ACC112 (cell line): ENCODE measurements around the gene LRP11.

Experiments
- H2AFZ ChIP-seq: fragments of 200-600 bp; sonication (generic); one replicate; pipeline ENCODE4 v1.6.0; 2017; ENCODE audit warnings: antibody characterized with exemption, low read length; ENCODE audit not compliant: unreplicated experiment
- H3K27ac ChIP-seq: fragments of 200-600 bp; sonication (generic); 2 replicates; pipeline ENCODE4 v1.5.1; 2014; ENCODE audit warnings: low read depth, mild to moderate bottlenecking, antibody characterized with exemption, low read length, moderate library complexity
- H3K27me3 ChIP-seq: fragments of 200-600 bp; sonication (generic); 2 replicates; pipeline ENCODE4 v1.6.1; 2014; ENCODE audit warnings: mild to moderate bottlenecking, antibody characterized with exemption, low read length, moderate library complexity, mixed read lengths; ENCODE audit not compliant: insufficient read depth
- H3K36me3 ChIP-seq: fragments of 200-600 bp; sonication (generic); 2 replicates; pipeline ENCODE4 v1.6.1; 2016; ENCODE audit warnings: mild to moderate bottlenecking, antibody characterized with exemption, low read length, moderate library complexity, mixed read lengths; ENCODE audit not compliant: insufficient read depth
- H3K4me1 ChIP-seq: fragments of 200-600 bp; sonication (generic); one replicate; pipeline ENCODE4 v1.6.1; 2016; ENCODE audit warnings: low read length, mixed read lengths; ENCODE audit not compliant: insufficient read depth, unreplicated experiment, control insufficient read depth
- H3K4me3 ChIP-seq: fragments of 200-600 bp; sonication (generic); 2 replicates; pipeline ENCODE4 v1.5.1; 2014; ENCODE audit warnings: mild to moderate bottlenecking, low read depth, low read length
- H3K79me2 ChIP-seq: fragments of 200-600 bp; sonication (generic); one replicate; pipeline ENCODE4 v1.6.0; 2016; ENCODE audit warnings: low read length; ENCODE audit not compliant: control insufficient read depth, unreplicated experiment, insufficient read depth

The LRP11 gene

GRCh38 chr6:149782337-149782736 lies 81.8 kb downstream of the LRP11 start:
- H3K36me3 ChIP-seq: peaks cover 5% of the 10 kb centered on the region; the same call in 1 of the 2 replicates
- H2AFZ ChIP-seq: no peak overlapping the region
- no peaks in the 10 kb centered on the region for H3K4me1 ChIP-seq

GRCh38 chr6:149781715-149782114 lies 82.4 kb downstream of the LRP11 start:
- Histone ChIP-seq H3K79me2 (peaks cover 8% of the 10 kb centered on the region), H3K4me1 (no peaks in the 10 kb centered on the region), H2AFZ (no peak overlapping the region), H3K27ac (no peak overlapping the region), H3K27me3 (no peaks in the 10 kb centered on the region), H3K36me3 (peaks cover 8% of the 10 kb centered on the region; the same call in 1 of the 2 replicates), H3K4me3 (no peak overlapping the region)

More at GRCh38 chr6:149782337-149782736, 81.8 kb downstream of the LRP11 start:
- Histone ChIP-seq H3K4me3 (no peak overlapping the region), H3K27ac (no peak overlapping the region), H3K27me3 (no peaks in the 10 kb centered on the region), H3K79me2 (peaks cover 8% of the 10 kb centered on the region)

GRCh38 chr6:149779644-149779963 lies 84.6 kb downstream of the LRP11 start:
- H3K4me3 ChIP-seq: no peak overlapping the region
- peaks cover 12% of the 10 kb centered on the region for H3K36me3 ChIP-seq
- H3K27ac ChIP-seq: no peak overlapping the region
- no peaks in the 10 kb centered on the region for H3K27me3 ChIP-seq
- no peaks in the 10 kb centered on the region for H3K4me1 ChIP-seq
- no peak overlapping the region for H2AFZ ChIP-seq
- peaks cover 14% of the 10 kb centered on the region for H3K79me2 ChIP-seq

- Histone ChIP-seq H3K79me2 (peaks cover 11% of the 10 kb centered on the region), H2AFZ (no peak overlapping the region), H3K4me1 (no peaks in the 10 kb centered on the region), H3K4me3 (no peak overlapping the region), H3K27me3 (no peaks in the 10 kb centered on the region), H3K27ac (no peak overlapping the region), H3K36me3 (peaks cover 12% of the 10 kb centered on the region)
Measured at GRCh38 chr6:149777624-149778023, 86.5 kb downstream of the LRP11 start.

GRCh38 chr6:149771925-149772324 lies 92.2 kb downstream of the LRP11 start:
- H3K36me3 ChIP-seq: peaks cover 26% of the 10 kb centered on the region

GRCh38 chr6:149771185-149771584 lies 93.0 kb downstream of the LRP11 start:
- Histone ChIP-seq H3K79me2 (peaks cover 45% of the 10 kb centered on the region), H3K36me3 (peaks cover 20% of the 10 kb centered on the region), H3K27ac (no peak overlapping the region), H3K4me3 (no peak overlapping the region), H3K4me1 (peaks cover 11% of the 10 kb centered on the region), H3K27me3 (no peaks in the 10 kb centered on the region), H2AFZ (no peak overlapping the region)

More at GRCh38 chr6:149771925-149772324, 92.2 kb downstream of the LRP11 start:
- Histone ChIP-seq H3K4me1 (peaks cover 6% of the 10 kb centered on the region), H2AFZ (no peak overlapping the region), H3K27ac (no peak overlapping the region), H3K4me3 (no peak overlapping the region), H3K79me2 (peaks cover 43% of the 10 kb centered on the region), H3K27me3 (no peaks in the 10 kb centered on the region)

GRCh38 chr6:149769676-149770075 lies 94.5 kb downstream of the LRP11 start:
- Histone ChIP-seq H3K36me3 (peaks cover 23% of the 10 kb centered on the region), H3K27ac (no peak overlapping the region), H3K79me2 (peaks cover 41% of the 10 kb centered on the region), H2AFZ (no peak overlapping the region), H3K27me3 (no peaks in the 10 kb centered on the region), H3K4me1 (peaks cover 11% of the 10 kb centered on the region), H3K4me3 (no peak overlapping the region)
